HG03378 (cell line): ENCODE data around the gene MARK1.
A peak's percentile ranks its signal among the peaks of the same experiment; 100 is the strongest.
"Not testable (repeated sequence)": the region's sequence is repeated elsewhere in the genome, so short reads cannot be mapped to it uniquely, and the experiment has no call there.

Source experiments
- ATAC-seq: cut with Tn5 transposase; IDR thresholded peaks from one replicate; pipeline ENCODE4 v1.9.1; 2021; ENCODE audit warnings: mild to moderate bottlenecking, moderate library complexity; ENCODE audit not compliant: unreplicated experiment

Gene MARK1

GRCh38 chr1:220605651-220606050 lies 77.7 kb downstream of the MARK1 start:
- not testable (repeated sequence) for ATAC-seq

GRCh38 chr1:220611100-220611499 lies 83.2 kb downstream of the MARK1 start:
- ATAC-seq: not testable (repeated sequence)

GRCh38 chr1:220616836-220617235 lies 88.9 kb downstream of the MARK1 start:
- ATAC-seq: no peak

- ATAC-seq: no peak
Observed at GRCh38 chr1:220628431-220628830, 100.5 kb downstream of the MARK1 start.

GRCh38 chr1:220631238-220631815 lies 103.4 kb downstream of the MARK1 start:
- no peak for ATAC-seq

GRCh38 chr1:220637759-220638158 lies 109.8 kb downstream of the MARK1 start:
- ATAC-seq: no peak

GRCh38 chr1:220642285-220642684 lies 114.3 kb downstream of the MARK1 start:
- no peak for ATAC-seq

- ATAC-seq: no peak
Observed at GRCh38 chr1:220652995-220653394, 125.1 kb downstream of the MARK1 start.

- peak; percentile 94 for ATAC-seq
Observed at GRCh38 chr1:220655509-220655908, 127.6 kb downstream of the MARK1 start.

- no peak for ATAC-seq
Observed at GRCh38 chr1:220655961-220656740, 128.2 kb downstream of the MARK1 start.

GRCh38 chr1:220666349-220666748 lies 138.4 kb downstream of the MARK1 start:
- no peak for ATAC-seq

- no peak for ATAC-seq
Observed at GRCh38 chr1:220669005-220669404, 141.1 kb downstream of the MARK1 start.

GRCh38 chr1:220670365-220670764 lies 142.4 kb downstream of the MARK1 start:
- no peak for ATAC-seq

- no peak for ATAC-seq
Observed at GRCh38 chr1:220673921-220674320, 146.0 kb downstream of the MARK1 start.

- no peak for ATAC-seq
Observed at GRCh38 chr1:220677251-220677650, 149.3 kb downstream of the MARK1 start.

GRCh38 chr1:220680085-220680687 lies 152.2 kb downstream of the MARK1 start:
- peak; percentile 96 for ATAC-seq

GRCh38 chr1:220681220-220681880 lies 153.4 kb downstream of the MARK1 start:
- no peak for ATAC-seq

- ATAC-seq: no peak
Observed at GRCh38 chr1:220682901-220683576, 155.1 kb downstream of the MARK1 start.

GRCh38 chr1:220683716-220684115 lies 155.8 kb downstream of the MARK1 start:
- ATAC-seq: not testable (repeated sequence)

- ATAC-seq: no peak
Observed at GRCh38 chr1:220684890-220685289, 157.0 kb downstream of the MARK1 start.

- ATAC-seq: no peak
Observed at GRCh38 chr1:220685879-220686278, 157.9 kb downstream of the MARK1 start.
